PC-9 (cell line): ENCODE measurements around the gene LPAR6. TPM values are rescaled to one million over a fixed set of nuclear protein-coding genes. Genes with fewer than 3 reads are reported as not detected.
"Not testable (repeated sequence)": the region's sequence is repeated elsewhere in the genome, so short reads cannot be mapped to it uniquely, and the experiment has no call there.

Source experiments
- Bru-seq: library from RNA; stranded (reverse); fragments of 400-500 nt; gene quantifications from one replicate; lab custom pipeline; 2021; lab: Mats Ljungman, UMichigan
- BruChase-seq, 2 experiments: library from RNA; stranded (reverse); fragments of 400-500 nt; gene quantifications; one replicate each; lab custom pipeline; 2021; lab: Mats Ljungman, UMichigan
- BruUV-seq: library from RNA; stranded (reverse); fragments of 400-500 nt; replicated peaks from 2 replicates; lab custom pipeline; 2021; lab: Mats Ljungman, UMichigan
- CTCF ChIA-PET: fragments of 300-600 bp; sonication (Branson Sonifier 250); formaldehyde crosslinking; loops from one replicate; lab custom pipeline; 2022; ENCODE audit warnings: antibody characterized with exemption; lab: Charles Lee
- POLR2A ChIA-PET: fragments of 300-600 bp; sonication (Branson Sonifier 250); formaldehyde crosslinking; loops from one replicate; lab custom pipeline; 2022; ENCODE audit warnings: antibody characterized with exemption; ENCODE audit not compliant: unreplicated experiment; lab: Charles Lee
- DNase-seq, 2 experiments: peaks; one replicate each; pipeline versions ENCODE4 v3.0.0 to v3.0.0-alpha.2; 2015 to 2022; ENCODE audit warnings: mixed read lengths in 1 of 2
- H2AFZ ChIP-seq: fragments of 200-600 bp; sonication (generic); 2 replicates; pipeline ENCODE4 v1.8.1; 2017; ENCODE audit warnings: antibody characterized with exemption
- H3F3A ChIP-seq: fragments of 200-600 bp; sonication (generic); 2 replicates; pipeline ENCODE4 v1.8.1; 2017; ENCODE audit warnings: antibody characterized with exemption, mild to moderate bottlenecking, low read depth; ENCODE audit not compliant: insufficient read depth
- H3K27ac ChIP-seq: fragments of 200-600 bp; sonication (generic); 2 replicates; pipeline ENCODE4 v1.6.1; 2016; ENCODE audit warnings: mixed run types
- H3K27me3 ChIP-seq: fragments of 200-600 bp; sonication (generic); 2 replicates; pipeline ENCODE4 v1.6.1; 2016; ENCODE audit warnings: low read depth, mixed run types; ENCODE audit not compliant: insufficient read depth
- H3K36me3 ChIP-seq: fragments of 200-600 bp; sonication (generic); 2 replicates; pipeline ENCODE4 v1.6.1; 2016; ENCODE audit warnings: low read depth, mixed run types
- H3K4me1 ChIP-seq: fragments of 200-600 bp; sonication (generic); replicated peaks from 2 replicates; pipeline ENCODE4 v1.6.1; 2016; ENCODE audit warnings: mixed run types; ENCODE audit not compliant: insufficient read depth
- H3K4me2 ChIP-seq: fragments of 200-600 bp; sonication (generic); 2 replicates; pipeline ENCODE4 v1.6.1; 2017; ENCODE audit warnings: mixed run types
- H3K4me3 ChIP-seq: fragments of 200-600 bp; sonication (generic); 2 replicates; pipeline ENCODE4 v1.6.1; 2016; ENCODE audit warnings: mixed run types
- H3K79me2 ChIP-seq: fragments of 200-600 bp; sonication (generic); 2 replicates; pipeline ENCODE4 v1.6.1; 2017; ENCODE audit warnings: low read depth, mixed run types
- H3K9me2 ChIP-seq: fragments of 200-600 bp; sonication (generic); 2 replicates; pipeline ENCODE4 v1.8.1; 2017; ENCODE audit warnings: mild to moderate bottlenecking; ENCODE audit not compliant: insufficient read depth
- H3K9me3 ChIP-seq: fragments of 200-600 bp; sonication (generic); 2 replicates; pipeline ENCODE4 v1.8.1; 2016; ENCODE audit warnings: low read depth; ENCODE audit not compliant: insufficient read depth
- H4K20me1 ChIP-seq: fragments of 200-600 bp; sonication (generic); 2 replicates; pipeline ENCODE4 v1.8.1; 2017; ENCODE audit not compliant: insufficient read depth
- CTCF ChIP-seq: fragments of 200-600 bp; sonication (generic); conservative IDR thresholded peaks from 2 replicates; pipeline ENCODE4 v1.6.1; 2017; ENCODE audit warnings: mixed run types, antibody characterized with exemption, mild to moderate bottlenecking, moderate library complexity
- EZH2 ChIP-seq: fragments of 200-600 bp; sonication (generic); IDR thresholded peaks from 2 replicates; pipeline ENCODE4 v1.8.0; 2017; ENCODE audit warnings: antibody characterized with exemption, low read depth
- intact Hi-C: fragments of 100-400 bp; cut with micrococcal nuclease; formaldehyde crosslinking; loops from one replicate; pipeline ENCODE4 v1.10.0; 2022; ENCODE audit not compliant: unreplicated experiment
- long read RNA-seq: library from polyadenylated mRNA; stranded (forward); transcript quantifications from one replicate; pipeline ENCODE4 v2.0.0, GENCODE V29; 2022
- total RNA-seq: library from RNA; stranded (reverse); gene quantifications from 2 replicates; pipeline ENCODE4 v1.2.3, GENCODE V29; 2021

The LPAR6 gene
- 2.7 TPM in 2 replicates for total RNA-seq
- Bru-seq, nascent RNA, result percentile 20 among the genes with signal in this experiment
- percentile 38 among the genes with signal in this experiment for BruChase-seq, experiment 1, labeled RNA remaining after a 2-hour chase
- BruChase-seq, experiment 2, labeled RNA remaining after a 6-hour chase, result percentile 19 among the genes with signal in this experiment
- long read RNA-seq, partial matches to known transcripts, result 6 of 8 reads
- long read RNA-seq, other reads (novel, unspliced or antisense), result 0 of 8 reads

GRCh38 chr13:48412881-48413351, at the start of gene LPAR6:
LPAR6 (minus strand) TSS chr13:48413113; CDS start chr13:48412423, 690 bp downstream.
- Histone ChIP-seq H3K9me2 (no peaks in the 10 kb centered on the region), H3F3A (no peaks in the 10 kb centered on the region), H3K79me2 (no peaks in the 10 kb centered on the region), H3K36me3 (no peaks in the 10 kb centered on the region), H3K4me1 (no peaks in the 10 kb centered on the region), H3K4me2 (no peak within 1 kb of the TSS), H4K20me1 (no peaks in the 10 kb centered on the region), H3K4me3 (no peak within 1 kb of the TSS), H3K27ac (no peak within 1 kb of the TSS), H2AFZ (no peak within 1 kb of the TSS), H3K9me3 (no peaks in the 10 kb centered on the region), H3K27me3 (no peaks in the 10 kb centered on the region)
- TF ChIP-seq EZH2 (no peak), CTCF (no peak)
- DNase-seq, result no peak
- CTCF ChIA-PET, result no interaction called here
- intact Hi-C loops, result loop anchor here (5.0 kb wide), 1 partner anchor 119 kb away; the partner anchor contains the start of gene RCBTB2
- no TSS peak for BruUV-seq
- POLR2A ChIA-PET, result interaction anchor here (0.5 to 0.6 kb wide), 3 partner anchors 108 to 1509 kb away, joined by 3 to 6 read pairs (median 3); no protein-coding TSS in a partner anchor

- H3K79me2 ChIP-seq, result no peaks in the 10 kb centered on the region
- no peaks in the 10 kb centered on the region for H3K4me1 ChIP-seq
- H3K36me3 ChIP-seq, result peaks cover 6% of the 10 kb centered on the region; the same call in 1 of the 2 replicates
- H4K20me1 ChIP-seq, result no peaks in the 10 kb centered on the region
- H2AFZ ChIP-seq, result no peak overlapping the region
- TF ChIP-seq EZH2 (no peak), CTCF (no peak)
- ChIA-PET CTCF (no interaction called here), POLR2A (no interaction called here)
- intact Hi-C loops, result no loop called here
- H3K4me3 ChIP-seq, result no peak overlapping the region
- H3F3A ChIP-seq, result no peaks in the 10 kb centered on the region
- no TSS peak for BruUV-seq
- no peak overlapping the region for H3K27ac ChIP-seq
- no peaks in the 10 kb centered on the region for H3K9me2 ChIP-seq
- no peak overlapping the region for H3K4me2 ChIP-seq
- no peaks in the 10 kb centered on the region for H3K27me3 ChIP-seq
- DNase-seq, result no peak
- H3K9me3 ChIP-seq, result no peaks in the 10 kb centered on the region
Observed at GRCh38 chr13:48457578-48458242, 44.8 kb upstream of the LPAR6 start.

GRCh38 chr13:48456546-48456945, 43.6 kb upstream of the LPAR6 start:
- ChIA-PET POLR2A (interaction anchor here (0.5 to 0.6 kb wide), 2 partner anchors 80 to 519 kb away, joined by 5 read pairs; no protein-coding TSS in a partner anchor), CTCF (no interaction called here)
- Histone ChIP-seq H3K27me3 (no peaks in the 10 kb centered on the region), H4K20me1 (no peaks in the 10 kb centered on the region), H3K9me3 (no peaks in the 10 kb centered on the region), H3K36me3 (peaks cover 6% of the 10 kb centered on the region; the same call in 1 of the 2 replicates), H3K79me2 (no peaks in the 10 kb centered on the region), H2AFZ (no peak overlapping the region), H3K9me2 (no peaks in the 10 kb centered on the region), H3F3A (no peaks in the 10 kb centered on the region), H3K4me3 (no peak overlapping the region), H3K4me2 (no peak overlapping the region), H3K4me1 (no peaks in the 10 kb centered on the region), H3K27ac (no peak overlapping the region)
- no peak for DNase-seq
- no peak for TF ChIP-seq EZH2
- TF ChIP-seq CTCF, result no peak
- BruUV-seq, result no TSS peak
- intact Hi-C loops, result no loop called here

- CTCF ChIA-PET, H2AFZ ChIP-seq, H3K4me3 ChIP-seq, DNase-seq, H3K27me3 ChIP-seq, H3K9me3 ChIP-seq, H3K4me2 ChIP-seq, intact Hi-C loops, H3K9me2 ChIP-seq, H4K20me1 ChIP-seq, H3K79me2 ChIP-seq, POLR2A ChIA-PET, H3K36me3 ChIP-seq, H3F3A ChIP-seq, H3K27ac ChIP-seq, BruUV-seq: not testable (repeated sequence)
- H3K4me1 ChIP-seq, result peaks cover 17% of the 10 kb centered on the region
Observed at GRCh38 chr13:48451196-48451595, 38.3 kb upstream of the LPAR6 start.
